ENCODE results near the gene NMNAT2. TPM values are rescaled to one million over a fixed set of nuclear protein-coding genes. Genes with fewer than 3 reads are reported as not detected.
A peak's percentile ranks its signal among the peaks of the same experiment; 100 is the strongest.

Gene NMNAT2
- total RNA-seq, 1 donor from 2014 or later, result 41.5 TPM

DNA sequence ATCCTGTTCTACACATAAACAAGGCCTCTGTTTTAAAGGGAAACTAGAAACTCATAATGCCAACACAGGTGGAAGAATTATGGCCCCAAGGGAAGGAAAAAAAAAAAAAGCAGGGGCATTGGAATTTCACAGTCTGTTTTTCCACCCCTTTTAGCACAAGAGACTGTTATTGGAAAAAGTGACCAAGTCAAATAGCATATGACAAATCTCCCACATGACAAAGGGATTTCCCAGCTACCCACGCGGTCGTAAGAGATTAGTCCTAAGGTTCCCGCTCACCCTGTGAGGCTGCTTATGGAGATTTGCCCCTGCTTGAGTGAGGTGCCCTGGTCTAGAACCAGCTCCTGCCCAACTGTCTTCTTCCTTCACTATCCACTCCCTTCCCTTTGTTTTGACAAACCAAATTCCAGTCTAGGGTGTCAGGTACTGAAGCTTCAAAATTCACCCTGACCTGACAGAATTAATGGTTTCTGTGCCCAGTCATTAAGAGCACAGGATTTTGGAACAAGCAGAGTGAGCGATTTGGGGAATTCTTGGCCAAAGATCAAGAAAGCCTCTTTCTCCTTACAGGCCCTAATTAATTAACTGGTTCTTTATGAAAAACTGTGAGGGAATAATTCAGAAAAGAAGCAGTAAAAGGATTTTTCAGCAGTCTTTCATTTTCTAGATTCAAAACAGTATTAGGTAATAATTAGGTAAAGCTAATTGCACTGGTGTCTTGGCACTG is 107.3 kb downstream of the NMNAT2 start:
- DNase-seq, result no peak

DNA sequence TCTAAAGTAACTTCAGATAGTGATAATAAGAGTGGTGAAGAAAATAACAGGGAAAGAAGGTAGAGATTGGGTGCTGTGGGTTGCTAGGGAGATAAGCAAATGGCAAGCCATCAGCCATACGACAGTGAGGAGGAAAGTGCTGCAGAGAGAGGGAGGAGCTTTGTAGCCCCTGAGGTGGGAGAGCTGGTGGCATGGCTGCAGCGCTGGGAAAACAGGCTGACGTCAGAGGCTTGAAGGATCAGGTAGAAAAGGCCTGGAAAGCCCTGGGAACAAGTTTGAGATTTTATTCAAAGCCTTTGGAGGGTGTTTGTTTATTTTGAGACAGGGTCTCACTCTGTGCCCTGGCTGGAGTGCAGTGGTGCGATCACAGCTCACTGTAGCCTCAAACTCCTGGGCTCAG is 109.5 kb downstream of the NMNAT2 start:
- no peak for DNase-seq

GRCh38 chr1:183306317-183307042 is 111.7 kb downstream of the NMNAT2 start:
- no peak for DNase-seq

- DNase-seq, result no peak
Observed at GRCh38 chr1:183304440-183305107, 113.6 kb downstream of the NMNAT2 start.

DNA sequence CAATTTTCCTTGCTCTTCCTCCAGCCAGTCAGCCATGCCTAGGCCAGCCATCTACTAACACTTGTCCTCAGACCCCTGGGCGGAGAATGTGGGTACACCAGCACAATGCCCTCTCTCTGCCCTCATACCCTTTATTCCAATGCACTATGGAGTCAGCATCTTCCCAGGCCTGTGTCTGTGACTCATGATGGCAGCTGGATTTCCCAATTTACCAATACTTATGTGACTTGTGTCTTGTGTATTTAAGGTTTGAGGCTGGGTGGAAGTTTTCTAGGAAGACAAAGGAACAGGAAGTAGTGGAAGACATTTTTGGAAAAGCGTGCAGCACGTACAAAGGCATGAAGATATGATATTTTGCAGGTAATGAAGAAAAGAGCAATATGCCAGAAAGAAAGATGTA is 114.3 kb downstream of the NMNAT2 start:
- no peak for DNase-seq

DNA sequence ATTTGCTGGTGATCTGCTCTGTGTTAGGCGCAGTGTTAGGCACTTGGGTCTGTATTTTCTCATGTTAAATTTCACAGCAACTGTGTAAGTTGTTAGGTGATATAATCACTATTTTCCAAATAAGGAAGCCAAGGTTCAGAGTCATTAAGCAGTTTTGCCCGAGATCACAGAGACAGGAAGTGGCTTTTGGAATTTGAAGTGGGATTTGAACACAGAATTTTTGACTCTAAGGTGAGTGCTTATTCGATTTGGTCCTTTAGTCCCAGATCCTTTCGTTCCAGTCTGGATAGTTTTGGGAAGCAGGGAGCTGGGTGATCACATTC is 114.9 kb downstream of the NMNAT2 start:
- no peak for DNase-seq

DNA sequence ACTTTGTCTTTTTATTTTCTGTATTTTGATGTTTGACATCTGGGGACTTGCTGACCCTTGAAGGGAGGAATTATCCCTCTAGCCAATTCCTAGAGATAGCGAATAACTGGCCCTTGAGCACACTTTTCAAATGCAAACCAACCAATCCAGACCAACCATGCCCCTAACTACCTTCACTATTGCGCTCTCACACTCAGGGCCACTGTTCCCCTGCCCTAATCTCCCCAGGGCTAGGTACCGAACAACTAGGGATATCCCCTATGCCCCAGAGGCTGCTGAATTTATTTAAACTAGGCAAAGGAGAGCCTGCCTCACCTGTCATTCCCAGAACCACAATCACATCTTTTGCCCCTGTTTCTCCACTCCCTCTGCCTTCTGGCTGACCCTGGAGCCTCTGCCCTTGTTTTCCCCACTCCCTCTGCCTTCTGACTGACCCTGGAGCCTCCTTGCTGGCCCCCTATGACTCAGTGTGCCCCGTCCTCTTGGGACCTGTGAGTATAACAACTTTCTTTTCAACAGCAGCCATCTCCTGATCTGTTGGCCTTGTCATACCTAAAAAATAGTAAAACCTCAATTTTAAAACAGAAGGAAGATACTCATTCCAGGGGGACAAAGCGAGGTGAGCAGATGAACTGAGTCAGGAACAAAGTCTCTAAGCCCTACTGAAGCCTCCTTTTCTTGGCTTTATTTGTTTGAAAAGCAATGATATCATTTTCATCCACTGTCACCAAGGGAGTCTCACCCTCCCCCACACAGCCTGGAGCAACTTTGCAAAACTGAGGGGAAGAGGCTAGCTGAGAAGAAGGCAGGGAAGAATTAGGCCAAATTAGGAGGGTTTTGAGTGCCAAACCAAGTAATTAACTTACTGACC is 115.5 kb downstream of the NMNAT2 start:
- DNase-seq, result no peak

- DNase-seq, result no peak
Observed at GRCh38 chr1:183301239-183301638, 116.9 kb downstream of the NMNAT2 start.

DNA sequence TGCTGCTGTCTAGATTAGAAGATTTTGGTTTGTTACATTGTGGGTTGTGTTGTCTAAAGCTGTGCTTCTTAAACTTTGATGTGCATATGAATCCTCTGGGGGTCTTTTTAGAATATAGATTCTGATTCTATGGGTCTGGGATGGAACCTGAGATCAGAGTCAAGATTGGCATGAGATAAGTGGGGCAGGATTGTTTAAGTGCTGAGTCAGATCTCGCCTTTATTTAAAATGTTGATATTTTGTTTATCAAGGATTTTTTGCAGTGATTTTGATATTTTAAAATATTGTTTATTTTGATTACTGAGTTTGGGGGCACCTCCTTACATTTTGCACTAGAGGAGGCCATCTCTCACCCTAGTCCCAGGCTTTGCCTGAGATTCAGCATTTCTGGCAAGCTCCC is 117.4 kb downstream of the NMNAT2 start:
- DNase-seq, result no peak

- no peak for DNase-seq
Observed at GRCh38 chr1:183300395-183300794, 117.8 kb downstream of the NMNAT2 start.

- no peak for DNase-seq
Observed at GRCh38 chr1:183296782-183297181, 121.4 kb downstream of the NMNAT2 start.

DNA sequence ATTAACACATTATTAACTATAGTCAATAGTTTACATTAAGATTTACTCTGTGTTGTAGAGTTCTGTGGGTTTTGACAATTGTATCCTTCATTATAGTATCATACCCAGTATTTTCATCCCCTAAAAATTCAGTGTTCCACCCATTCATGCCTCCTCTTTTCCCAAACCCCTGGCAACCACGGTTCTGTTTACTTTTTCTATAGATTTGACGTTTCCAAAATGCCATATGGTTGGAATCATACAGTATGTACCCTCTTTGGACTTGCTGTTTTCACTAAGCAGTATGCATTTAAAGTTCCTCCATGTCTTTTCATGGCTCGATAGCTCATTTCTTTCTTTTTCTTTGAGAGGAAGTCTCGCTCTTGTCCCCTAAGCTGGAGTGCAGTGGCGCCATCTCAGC is 122.7 kb downstream of the NMNAT2 start:
- DNase-seq, result no peak

DNA sequence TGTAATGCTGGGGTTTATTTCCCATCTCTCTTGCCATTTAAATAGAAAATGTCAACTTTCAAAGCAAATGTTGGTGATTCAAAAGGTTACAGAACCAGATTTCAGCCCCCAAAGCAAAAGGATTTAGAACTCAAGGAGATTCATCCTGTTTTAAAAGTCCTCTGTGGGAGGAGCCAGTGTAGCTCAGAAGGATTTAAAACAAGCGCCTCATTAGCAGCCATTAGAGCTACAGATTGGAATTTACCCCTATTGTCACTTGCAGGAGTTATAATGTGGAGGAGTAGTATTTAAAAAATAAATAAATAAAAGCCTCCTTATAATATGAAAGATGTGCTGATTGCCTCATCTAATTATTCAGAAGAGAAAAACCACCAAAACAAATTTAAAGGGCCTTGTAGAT is 124.3 kb downstream of the NMNAT2 start:
- no peak for DNase-seq

GRCh38 chr1:183293241-183293640 is 124.9 kb downstream of the NMNAT2 start:
- no peak for DNase-seq

- DNase-seq, result no peak
Observed at GRCh38 chr1:183291802-183292514, 126.2 kb downstream of the NMNAT2 start.

DNA sequence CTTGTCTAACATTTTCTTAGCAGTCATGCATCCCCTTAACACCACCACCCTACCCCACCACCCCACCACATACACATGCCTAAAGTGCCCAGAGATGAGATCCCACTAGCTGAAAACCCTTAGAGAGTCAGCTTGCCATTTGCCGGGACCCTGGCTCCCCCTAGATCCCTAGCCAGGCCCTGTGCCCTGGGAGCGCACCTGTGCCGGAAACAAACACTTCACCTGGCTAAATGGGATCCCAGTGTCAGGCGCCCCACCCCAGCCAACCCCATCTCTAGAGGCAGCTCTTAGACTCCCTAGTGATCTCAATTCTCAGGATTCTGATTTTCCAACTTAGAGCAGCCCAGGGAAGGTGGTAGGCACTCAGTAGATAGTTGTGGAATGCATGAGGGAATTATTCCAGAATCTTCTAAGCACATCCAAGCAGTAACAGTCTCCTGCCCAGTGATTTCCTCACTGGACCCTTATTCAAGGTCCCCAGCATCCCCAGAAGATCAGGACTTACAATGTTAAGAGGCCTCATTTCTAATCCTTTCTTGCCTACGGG is 126.9 kb downstream of the NMNAT2 start:
- no peak for DNase-seq

DNA sequence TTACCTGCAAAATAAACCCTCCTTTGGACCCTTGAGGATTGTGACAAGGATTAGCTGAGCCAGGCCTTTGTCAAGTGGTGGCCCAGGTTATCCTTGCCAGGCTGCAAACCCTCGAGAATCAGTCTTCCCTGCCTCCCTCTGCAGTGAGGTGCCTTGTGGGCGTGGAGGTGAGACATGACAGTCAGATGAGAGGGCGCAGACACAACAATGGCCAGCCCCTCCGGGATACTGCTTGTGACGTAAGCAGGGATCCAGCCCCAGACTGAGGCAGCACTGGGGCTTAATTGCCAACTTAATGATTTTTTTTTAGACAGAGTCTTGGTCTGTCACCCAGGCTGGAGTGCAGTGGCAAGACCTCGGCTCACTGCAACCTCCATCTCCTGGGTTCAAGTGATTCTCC is 127.6 kb downstream of the NMNAT2 start:
- DNase-seq, result no peak

- no peak for DNase-seq
Observed at GRCh38 chr1:183289051-183289496, 129.1 kb downstream of the NMNAT2 start.

GRCh38 chr1:183288583-183288982 is 129.6 kb downstream of the NMNAT2 start:
- DNase-seq, result no peak

DNA sequence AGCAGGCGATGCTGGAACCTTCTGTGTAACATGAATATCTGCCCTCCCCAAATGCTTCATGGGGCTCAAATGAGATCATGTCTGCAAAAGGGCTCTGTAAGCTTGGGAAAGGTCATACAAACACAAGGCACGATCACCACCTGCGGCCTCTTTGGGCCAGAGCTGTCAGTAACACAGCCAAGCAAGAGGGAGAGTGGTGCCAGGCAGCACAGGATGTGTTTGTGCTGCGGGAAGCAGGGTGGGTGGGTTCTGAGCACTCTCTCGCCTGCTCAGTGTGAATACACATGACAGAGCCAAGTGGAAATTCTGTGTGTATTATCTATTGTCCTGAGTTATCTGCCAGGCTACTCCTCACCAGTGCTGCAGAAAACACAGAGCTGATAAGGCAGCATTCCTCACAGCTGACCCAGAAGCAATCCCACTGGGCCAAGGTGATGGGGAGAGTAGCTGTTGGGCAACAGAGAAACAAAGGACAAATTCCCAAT is 130.9 kb downstream of the NMNAT2 start:
- peak; percentile 16 for DNase-seq

DNA sequence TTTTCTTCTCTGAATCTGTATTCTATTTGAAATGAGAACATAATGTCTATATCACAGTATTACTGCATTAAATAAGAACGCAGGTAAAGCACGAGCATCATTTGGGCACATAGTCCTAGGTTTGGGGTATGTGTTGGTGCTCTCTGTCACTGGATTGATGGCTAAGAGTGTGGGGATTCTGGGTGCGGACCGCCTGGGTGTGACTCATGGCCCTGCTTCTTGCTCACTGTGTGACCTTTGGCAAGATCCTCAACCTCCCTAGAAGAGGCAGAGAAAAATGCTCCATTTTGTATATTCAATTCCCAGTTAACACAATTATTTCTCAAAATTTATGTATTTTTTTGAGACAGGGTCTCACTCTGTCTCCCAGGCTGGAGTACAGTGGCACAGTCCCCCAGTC is 132.4 kb downstream of the NMNAT2 start:
- DNase-seq, result no peak
